Activated CD4-positive, alpha-beta T cell treated with anti-CD3 and anti-CD28 coated beads, Interleukin-2, amount 50 U/mL, for 1 hour (primary cell): ENCODE measurements around the gene MPP7.
A peak's percentile ranks its signal among the peaks of the same experiment; 100 is the strongest.
"Not testable (repeated sequence)": the region's sequence is repeated elsewhere in the genome, so short reads cannot be mapped to it uniquely, and the experiment has no call there.

Source experiments
- DNase-seq: peaks from one replicate; pipeline ENCODE4 v3.0.0-alpha.2; 2020

Gene MPP7

GRCh38 chr10:28302638-28303488 lies at the start of gene MPP7:
Gene MPP7 (minus strand): TSS chr10:28303064. CDS start chr10:28238604, 64,460 bp downstream.
- peak; percentile 94 for DNase-seq

- no peak for DNase-seq
Observed at GRCh38 chr10:28349892-28350291, 47.0 kb upstream of the MPP7 start.

- no peak for DNase-seq
Observed at GRCh38 chr10:28343987-28344895, 41.4 kb upstream of the MPP7 start.

GRCh38 chr10:28343252-28343651 lies 40.4 kb upstream of the MPP7 start:
- no peak for DNase-seq

GRCh38 chr10:28341679-28342078 lies 38.8 kb upstream of the MPP7 start:
- not testable (repeated sequence) for DNase-seq

- no peak for DNase-seq
Observed at GRCh38 chr10:28332726-28333125, 29.9 kb upstream of the MPP7 start.

GRCh38 chr10:28331841-28332240 lies 29.0 kb upstream of the MPP7 start:
- no peak for DNase-seq

GRCh38 chr10:28331066-28331465 lies 28.2 kb upstream of the MPP7 start:
- DNase-seq = no peak

- DNase-seq = no peak
Observed at GRCh38 chr10:28328346-28328745, 25.5 kb upstream of the MPP7 start.

- no peak for DNase-seq
Observed at GRCh38 chr10:28327491-28327880, 24.6 kb upstream of the MPP7 start.

GRCh38 chr10:28326516-28327490 lies 23.9 kb upstream of the MPP7 start:
- no peak for DNase-seq

GRCh38 chr10:28320799-28321198 lies 17.9 kb upstream of the MPP7 start:
- DNase-seq = no peak

- no peak for DNase-seq
Observed at GRCh38 chr10:28320090-28320489, 17.2 kb upstream of the MPP7 start.

- not testable (repeated sequence) for DNase-seq
Observed at GRCh38 chr10:28319061-28319460, 16.2 kb upstream of the MPP7 start.

- DNase-seq = no peak
Observed at GRCh38 chr10:28318626-28319025, 15.8 kb upstream of the MPP7 start.

GRCh38 chr10:28317760-28318159 lies 14.9 kb upstream of the MPP7 start:
- no peak for DNase-seq

- DNase-seq = no peak
Observed at GRCh38 chr10:28316696-28317095, 13.8 kb upstream of the MPP7 start.

- no peak for DNase-seq
Observed at GRCh38 chr10:28315140-28315539, 12.3 kb upstream of the MPP7 start.

GRCh38 chr10:28314211-28314610 lies 11.3 kb upstream of the MPP7 start:
- no peak for DNase-seq

GRCh38 chr10:28312572-28312971 lies 9.7 kb upstream of the MPP7 start:
- DNase-seq = no peak

GRCh38 chr10:28311104-28311503 lies 8.2 kb upstream of the MPP7 start:
- DNase-seq = no peak

GRCh38 chr10:28307267-28307666 lies 4.4 kb upstream of the MPP7 start:
- no peak for DNase-seq

GRCh38 chr10:28305553-28305952 lies 2.7 kb upstream of the MPP7 start:
- DNase-seq = no peak
